Activated T-helper 1 cell treated with Interleukin-2 at 50 U/mL for 16 hours (primary cell): Measurements from ENCODE around the gene SERTAD4.
"Not testable (repeated sequence)": the region's sequence is repeated elsewhere in the genome, so short reads cannot be mapped to it uniquely, and the experiment has no call there.

Source experiments
- DNase-seq: peaks from one replicate; pipeline ENCODE4 v3.0.0-alpha.2; 2020; ENCODE audit warnings: low read depth

Gene SERTAD4

GRCh38 chr1:210232511-210233215 lies at the start of gene SERTAD4:
SERTAD4 (plus strand) TSS chr1:210232796; CDS start chr1:210237961, 5,165 bp downstream.
- DNase-seq, result no peak

GRCh38 chr1:210185063-210185462 lies 47.5 kb upstream of the SERTAD4 start:
- no peak for DNase-seq

- DNase-seq, result not testable (repeated sequence)
These were observed 44.6 kb upstream of the SERTAD4 start for GRCh38 chr1:210187849-210188606.

GRCh38 chr1:210189426-210189825 lies 43.2 kb upstream of the SERTAD4 start:
- no peak for DNase-seq

GRCh38 chr1:210195635-210196160 lies 36.9 kb upstream of the SERTAD4 start:
- no peak for DNase-seq

- not testable (repeated sequence) for DNase-seq
These were observed 36.3 kb upstream of the SERTAD4 start for GRCh38 chr1:210196266-210196665.

GRCh38 chr1:210198840-210199239 lies 33.8 kb upstream of the SERTAD4 start:
- no peak for DNase-seq

GRCh38 chr1:210200124-210200736 lies 32.4 kb upstream of the SERTAD4 start:
- DNase-seq, result no peak

- DNase-seq, result no peak
These were observed 30.9 kb upstream of the SERTAD4 start for GRCh38 chr1:210201681-210202080.

- DNase-seq, result no peak
These were observed 24.8 kb upstream of the SERTAD4 start for GRCh38 chr1:210207597-210208450.

- no peak for DNase-seq
These were observed 19.3 kb upstream of the SERTAD4 start for GRCh38 chr1:210213335-210213734.

GRCh38 chr1:210214573-210215409 lies 17.8 kb upstream of the SERTAD4 start:
- DNase-seq, result no peak

GRCh38 chr1:210217482-210217881 lies 15.1 kb upstream of the SERTAD4 start:
- no peak for DNase-seq

GRCh38 chr1:210218047-210218446 lies 14.5 kb upstream of the SERTAD4 start:
- DNase-seq, result no peak

- DNase-seq, result no peak
These were observed 10.1 kb upstream of the SERTAD4 start for GRCh38 chr1:210222340-210223006.

- no peak for DNase-seq
These were observed 9.2 kb upstream of the SERTAD4 start for GRCh38 chr1:210223226-210223904.

- no peak for DNase-seq
These were observed 4.4 kb upstream of the SERTAD4 start for GRCh38 chr1:210228158-210228557.

- DNase-seq, result no peak
These were observed 2.4 kb upstream of the SERTAD4 start for GRCh38 chr1:210230149-210230695.

GRCh38 chr1:210231846-210232510 lies 618 bp upstream of the SERTAD4 start:
- DNase-seq, result no peak
